ENCODE measurements around the gene FLII.

Gene FLII

DNA sequence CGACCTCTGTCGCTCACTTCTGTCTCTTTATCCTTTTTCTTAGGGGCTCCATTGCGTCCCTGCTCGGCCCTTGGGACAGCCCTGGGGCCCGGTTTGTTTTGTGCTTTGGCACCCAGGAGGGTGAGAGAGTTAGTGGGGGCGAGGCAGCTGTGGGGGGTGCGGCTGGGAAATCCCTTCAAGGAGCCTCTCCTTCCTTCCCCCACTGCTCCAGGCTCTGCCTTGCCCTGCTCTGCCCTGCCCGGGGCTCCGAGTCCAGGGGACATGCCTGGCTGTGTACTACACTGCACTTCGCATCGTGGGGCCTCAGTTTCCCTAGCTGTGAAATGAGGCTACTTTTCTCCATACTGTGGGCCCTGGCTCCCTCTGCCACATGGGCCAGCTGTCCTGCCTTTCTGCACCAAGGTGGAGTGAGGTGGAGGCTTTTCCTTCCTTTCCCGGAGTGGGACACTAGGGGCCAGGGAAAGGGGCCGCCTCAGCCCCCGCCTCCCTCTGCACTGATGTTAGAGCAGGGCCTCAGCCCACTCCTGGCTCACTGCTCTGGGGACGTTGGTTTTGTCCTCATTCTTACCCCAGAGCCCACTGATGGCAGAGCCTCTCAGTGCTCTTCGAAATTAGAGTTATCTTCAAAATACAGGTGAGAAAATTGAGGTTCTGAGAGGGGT lies 32.1 kb downstream of the FLII start:
- TF ChIP-seq, protein P1, sequence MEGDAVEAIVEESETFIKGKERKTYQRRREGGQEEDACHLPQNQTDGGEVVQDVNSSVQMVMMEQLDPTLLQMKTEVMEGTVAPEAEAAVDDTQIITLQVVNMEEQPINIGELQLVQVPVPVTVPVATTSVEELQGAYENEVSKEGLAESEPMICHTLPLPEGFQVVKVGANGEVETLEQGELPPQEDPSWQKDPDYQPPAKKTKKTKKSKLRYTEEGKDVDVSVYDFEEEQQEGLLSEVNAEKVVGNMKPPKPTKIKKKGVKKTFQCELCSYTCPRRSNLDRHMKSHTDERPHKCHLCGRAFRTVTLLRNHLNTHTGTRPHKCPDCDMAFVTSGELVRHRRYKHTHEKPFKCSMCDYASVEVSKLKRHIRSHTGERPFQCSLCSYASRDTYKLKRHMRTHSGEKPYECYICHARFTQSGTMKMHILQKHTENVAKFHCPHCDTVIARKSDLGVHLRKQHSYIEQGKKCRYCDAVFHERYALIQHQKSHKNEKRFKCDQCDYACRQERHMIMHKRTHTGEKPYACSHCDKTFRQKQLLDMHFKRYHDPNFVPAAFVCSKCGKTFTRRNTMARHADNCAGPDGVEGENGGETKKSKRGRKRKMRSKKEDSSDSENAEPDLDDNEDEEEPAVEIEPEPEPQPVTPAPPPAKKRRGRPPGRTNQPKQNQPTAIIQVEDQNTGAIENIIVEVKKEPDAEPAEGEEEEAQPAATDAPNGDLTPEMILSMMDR (IDR thresholded peaks at IDR 0.05; ENCODE audit: extremely low read depth, missing control alignments): no peak
- no peak for DNase-seq (ENCODE audit: low spot score)

DNA sequence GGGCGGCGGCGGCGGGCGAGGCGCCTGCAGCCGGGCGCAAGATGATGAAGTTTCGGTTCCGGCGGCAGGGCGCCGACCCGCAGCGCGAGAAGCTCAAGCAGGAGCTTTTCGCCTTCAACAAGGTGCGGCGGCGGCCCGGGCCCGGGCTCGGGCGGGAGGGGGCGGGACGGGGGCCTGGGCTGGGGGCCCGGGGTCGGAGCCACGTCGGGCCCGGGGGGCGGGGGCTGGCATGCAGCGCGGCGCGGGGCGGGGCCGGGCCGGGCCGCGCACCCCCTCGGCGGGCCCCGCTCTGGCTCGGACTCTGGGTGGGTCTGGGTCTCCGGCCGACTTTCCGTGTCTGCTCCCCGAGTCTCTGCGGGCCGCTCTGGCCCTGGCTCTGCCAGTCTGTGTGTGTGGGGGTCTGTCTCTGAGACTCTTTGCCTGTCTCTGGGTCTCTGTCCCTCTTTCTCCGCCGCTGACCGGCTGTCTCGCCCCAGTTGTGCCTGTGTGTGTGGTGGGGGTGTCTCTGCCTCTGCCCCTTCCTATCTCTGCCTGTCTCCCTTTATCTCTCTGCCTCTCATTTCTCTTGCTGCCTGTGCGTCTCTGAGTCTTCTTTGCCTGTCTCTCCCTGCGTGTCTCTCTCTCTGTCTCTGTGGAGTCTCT lies 32.8 kb downstream of the FLII start:
- peak; percentile 59 for DNase-seq (ENCODE audit: low spot score)

DNA sequence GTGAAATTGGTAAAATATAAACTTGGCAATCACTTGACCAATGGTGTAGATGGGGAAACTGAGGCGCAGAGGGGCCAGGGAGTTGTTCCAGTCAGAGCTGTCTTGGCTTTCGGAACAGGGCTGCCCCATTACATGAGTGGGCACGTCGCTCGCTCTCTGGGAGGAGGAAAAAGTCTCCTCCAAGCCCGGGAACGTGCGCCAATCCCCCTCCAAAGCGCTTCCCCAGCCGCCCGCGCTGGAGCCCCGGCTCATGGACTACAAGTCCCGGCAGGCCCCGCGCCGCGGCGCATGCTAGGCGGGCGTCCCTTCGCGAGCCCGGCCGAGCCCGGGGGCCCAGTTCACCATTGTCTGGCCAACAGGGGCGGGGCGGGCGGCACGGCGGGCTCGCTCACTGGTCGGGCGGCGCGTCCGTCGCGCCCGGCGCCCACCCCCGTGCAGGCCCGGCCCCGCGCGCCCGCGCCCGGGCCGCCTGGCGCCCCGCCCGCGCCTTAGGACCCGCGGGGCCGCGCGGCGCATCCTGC lies 33.4 kb downstream of the FLII start, which contains the start of gene LLGL1:
Gene LLGL1, plus strand, starts transcription at position 515 of the 521 bp plus-strand sequence. CDS start 48 bp downstream, outside the sequence.
- peak; percentile 100 for DNase-seq (ENCODE audit: low spot score)
- TF ChIP-seq, protein P1 (IDR thresholded peaks at IDR 0.05; ENCODE audit: extremely low read depth, missing control alignments): no peak

More for the DNA sequence above, 32.8 kb downstream of the FLII start:
- TF ChIP-seq, protein P1 (IDR thresholded peaks at IDR 0.05; ENCODE audit: extremely low read depth, missing control alignments): no peak

DNA sequence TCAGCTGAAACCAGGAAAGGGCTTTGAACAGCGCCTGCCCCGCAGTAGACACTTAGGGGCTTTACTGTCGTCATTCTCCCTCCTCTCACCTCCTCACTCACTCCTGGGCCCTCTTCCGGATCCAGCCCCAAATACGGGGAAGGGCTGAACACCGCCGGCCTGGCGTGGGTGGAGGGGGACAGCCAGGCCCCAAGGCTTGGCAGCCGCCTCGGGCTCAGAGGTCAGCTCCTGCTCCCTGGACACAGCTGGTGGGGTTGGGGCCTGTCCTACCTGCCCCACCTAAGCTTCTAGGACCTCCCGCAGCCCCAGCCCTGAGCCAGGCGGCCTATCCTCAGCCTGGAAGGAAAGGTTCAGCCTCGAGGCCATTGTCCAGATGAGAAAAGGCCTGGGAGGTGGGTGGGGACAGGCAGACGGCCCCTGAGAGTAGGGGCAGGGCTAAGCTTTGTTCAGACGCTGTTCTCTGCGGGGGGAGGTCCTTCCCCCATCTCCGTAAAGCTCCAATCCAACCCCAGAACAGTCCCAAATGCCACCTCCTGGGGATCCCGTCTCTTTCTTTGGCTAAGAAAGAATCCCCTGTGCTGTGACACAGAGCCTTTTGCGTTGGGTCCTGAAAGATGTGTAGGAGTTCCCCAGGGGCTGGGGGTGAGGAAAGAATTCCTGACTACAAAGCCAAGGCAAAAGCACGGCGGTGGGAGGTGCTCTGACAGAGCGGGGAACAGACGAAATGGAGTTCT lies 34.0 kb downstream of the FLII start:
- TF ChIP-seq, protein P1 (IDR thresholded peaks at IDR 0.05; ENCODE audit: extremely low read depth, missing control alignments): no peak
- no peak for DNase-seq (ENCODE audit: low spot score)

DNA sequence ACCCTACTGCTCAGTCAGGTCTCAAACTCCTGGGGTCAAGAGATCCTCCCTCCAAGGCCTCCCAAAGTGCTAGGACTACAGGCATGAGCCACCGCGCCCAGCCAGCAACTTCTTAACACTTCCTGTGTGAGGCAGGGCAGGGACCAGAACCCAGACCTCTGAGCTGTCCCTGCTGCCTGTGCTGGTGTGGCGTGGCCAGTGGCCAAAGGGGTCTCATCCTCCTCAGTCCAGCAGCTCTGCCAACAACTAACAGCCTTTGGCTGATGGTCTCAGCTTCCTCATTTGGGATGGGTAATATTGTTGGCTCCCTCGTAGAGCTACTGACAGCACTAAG lies 34.5 kb downstream of the FLII start:
- no peak for DNase-seq (ENCODE audit: low spot score)
- TF ChIP-seq, protein P1 (IDR thresholded peaks at IDR 0.05; ENCODE audit: extremely low read depth, missing control alignments): no peak

DNA sequence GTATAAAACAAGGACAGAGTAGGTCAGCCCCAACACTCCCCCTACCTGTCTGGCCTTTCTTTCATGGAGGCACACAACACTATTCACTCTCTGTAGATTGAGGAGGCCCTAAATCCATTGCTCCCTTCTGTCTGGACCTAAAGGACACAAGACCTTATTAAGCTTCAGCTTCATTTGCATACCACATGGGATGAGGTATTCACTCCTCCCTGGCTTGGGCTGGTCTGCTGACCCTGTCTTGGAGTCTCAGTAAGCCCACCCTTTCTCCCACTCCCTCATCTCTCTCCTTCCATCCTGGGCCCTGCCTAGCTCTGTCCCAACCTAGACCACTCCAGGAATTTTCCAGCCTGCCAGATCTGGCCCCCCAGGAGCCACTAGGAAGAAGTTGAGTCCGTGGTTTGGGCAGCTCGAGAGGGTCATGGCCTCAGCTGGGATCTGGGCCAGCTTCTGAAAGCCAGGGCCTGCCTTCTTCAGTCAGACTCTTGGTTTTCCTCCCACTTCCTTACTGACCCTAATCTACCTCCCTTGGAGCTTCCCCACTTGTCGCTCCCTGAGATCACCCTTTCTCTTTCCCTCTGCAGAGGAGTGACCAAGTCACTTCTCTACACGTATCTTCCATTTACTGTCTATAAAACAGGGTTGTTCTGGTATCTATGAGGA lies 39.7 kb downstream of the FLII start:
- TF ChIP-seq, protein P1 (IDR thresholded peaks at IDR 0.05; ENCODE audit: extremely low read depth, missing control alignments): no peak
- DNase-seq (ENCODE audit: low spot score): no peak
